Tibial nerve (tissue), 4 donors: ENCODE results near the gene CNTN5. TPM values are rescaled to one million over a fixed set of nuclear protein-coding genes. Genes with fewer than 3 reads are reported as not detected.

ENCODE experiments used
- DNase-seq, 2 donors: peaks; one replicate each; pipeline ENCODE4 v3.0.0-alpha.2; 2019; ENCODE audit warnings: low spot score in 2 of 2
- H3K27ac ChIP-seq, 4 donors: fragments of 200-600 bp; sonication (generic) in 3 of 4; one replicate each; pipeline ENCODE4 v1.5.1; 2017 to 2019; ENCODE audit warnings: mild to moderate bottlenecking in 1 of 4
- H3K27me3 ChIP-seq, 2 donors: fragments of 200-600 bp; sonication (generic) in 1 of 2; one replicate each; pipeline versions ENCODE4 v1.5.1 to v1.6.0; 2017 to 2019
- H3K36me3 ChIP-seq, 3 donors: fragments of 200-600 bp; sonication (generic); one replicate each; pipeline ENCODE4 v1.5.1; 2018 to 2019
- H3K4me1 ChIP-seq, 4 donors: fragments of 200-600 bp; sonication (generic) in 3 of 4; one replicate each; pipeline ENCODE4 v1.5.1; 2017 to 2019
- H3K4me3 ChIP-seq, 4 donors: fragments of 200-600 bp; sonication (generic) in 3 of 4; one replicate each; pipeline ENCODE4 v1.5.1; 2017 to 2019; ENCODE audit warnings: mild to moderate bottlenecking in 1 of 4, moderate library complexity in 1 of 4
- H3K9me3 ChIP-seq, 4 donors: fragments of 200-600 bp; sonication (generic) in 3 of 4; one replicate each; pipeline ENCODE4 v1.5.1; 2017 to 2019
- EP300 ChIP-seq, 2 donors: sonication (generic); formaldehyde crosslinking; IDR thresholded peaks; one replicate each; pipeline ENCODE4 v1.6.1; 2017; ENCODE audit warnings: antibody characterized with exemption in 2 of 2, mild to moderate bottlenecking in 1 of 2
- POLR2A ChIP-seq, 2 donors: fragments of 450-650 bp; IDR thresholded peaks; one replicate each; pipeline ENCODE4 v1.6.1; 2017; ENCODE audit warnings: antibody characterized with exemption in 2 of 2, mild to moderate bottlenecking in 2 of 2, moderate library complexity in 2 of 2
- WGBS, 2 donors: methylation state at CpG; one replicate each; pipeline ENCODE4 v1.1.5; 2018; 5-methylcytosine and 5-hydroxymethylcytosine counted together
- total RNA-seq, 4 donors: library from RNA; depleted of rRNA; stranded (reverse); fragments of >200 nt; gene quantifications; one replicate each; pipeline ENCODE4 v1.1.0, GENCODE V29; 2016
- TF ChIP-seq, protein P1 (sequence below), 5 experiments: fragments of 200-600 bp in 3 of 5; fragments of 450-650 bp in 2 of 5; sonication (generic) in 3 of 5; IDR thresholded peaks; one replicate each; pipeline ENCODE4 v1.5.1; 2016 to 2019; ENCODE audit warnings: antibody characterized with exemption in 5 of 5, mild to moderate bottlenecking in 3 of 5, moderate library complexity in 2 of 5

The CNTN5 gene
- total RNA-seq, 4 donors from 2014 or later, result under 0.01 to 0.22 TPM; not detected in 2

DNA sequence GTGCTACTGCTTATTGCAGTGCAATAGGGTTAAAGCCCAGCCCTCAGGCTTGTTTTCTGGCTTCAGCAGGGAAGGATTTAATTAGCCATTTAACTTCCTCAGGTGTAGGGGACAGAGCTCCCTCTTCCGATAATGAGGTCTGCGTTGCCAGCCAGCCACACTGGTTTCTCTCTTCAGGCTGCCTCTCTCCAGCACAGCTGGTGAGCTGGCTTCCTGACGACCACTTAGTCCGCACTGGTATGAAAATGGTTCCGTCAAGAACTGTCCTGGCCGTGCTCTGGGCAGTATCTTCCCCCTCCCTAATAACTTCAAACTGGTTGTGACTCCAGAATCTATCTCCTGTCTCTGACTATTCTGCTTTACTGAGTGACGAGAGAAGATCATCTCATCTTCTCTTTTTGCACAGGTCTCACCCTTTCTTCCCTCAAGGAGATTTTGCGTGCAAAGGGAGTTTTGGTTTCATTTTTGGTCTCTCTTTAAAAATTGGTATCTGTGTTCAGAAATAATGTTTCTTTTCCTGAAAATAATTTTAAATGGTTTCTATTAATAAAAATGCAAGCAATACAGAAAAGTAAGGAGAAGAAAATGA lies 49.2 kb downstream of the CNTN5 start:
- TF ChIP-seq EP300 (IDR thresholded peaks at IDR 0.05) (no peak), POLR2A (IDR thresholded peaks at IDR 0.05) (no peak)
- TF ChIP-seq, protein P1, sequence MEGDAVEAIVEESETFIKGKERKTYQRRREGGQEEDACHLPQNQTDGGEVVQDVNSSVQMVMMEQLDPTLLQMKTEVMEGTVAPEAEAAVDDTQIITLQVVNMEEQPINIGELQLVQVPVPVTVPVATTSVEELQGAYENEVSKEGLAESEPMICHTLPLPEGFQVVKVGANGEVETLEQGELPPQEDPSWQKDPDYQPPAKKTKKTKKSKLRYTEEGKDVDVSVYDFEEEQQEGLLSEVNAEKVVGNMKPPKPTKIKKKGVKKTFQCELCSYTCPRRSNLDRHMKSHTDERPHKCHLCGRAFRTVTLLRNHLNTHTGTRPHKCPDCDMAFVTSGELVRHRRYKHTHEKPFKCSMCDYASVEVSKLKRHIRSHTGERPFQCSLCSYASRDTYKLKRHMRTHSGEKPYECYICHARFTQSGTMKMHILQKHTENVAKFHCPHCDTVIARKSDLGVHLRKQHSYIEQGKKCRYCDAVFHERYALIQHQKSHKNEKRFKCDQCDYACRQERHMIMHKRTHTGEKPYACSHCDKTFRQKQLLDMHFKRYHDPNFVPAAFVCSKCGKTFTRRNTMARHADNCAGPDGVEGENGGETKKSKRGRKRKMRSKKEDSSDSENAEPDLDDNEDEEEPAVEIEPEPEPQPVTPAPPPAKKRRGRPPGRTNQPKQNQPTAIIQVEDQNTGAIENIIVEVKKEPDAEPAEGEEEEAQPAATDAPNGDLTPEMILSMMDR (IDR thresholded peaks at IDR 0.05), result no peak
- H3K36me3 ChIP-seq, result no peaks in the 10 kb centered on the region
- H3K27ac ChIP-seq, result no peak overlapping the region
- peak overlapping the region; percentile 0 to 46 (median 34) for H3K4me3 ChIP-seq
- peaks cover 0 to 4% (median 0%) of the 10 kb centered on the region in 4 donors for H3K4me1 ChIP-seq
- no peaks in the 10 kb centered on the region for H3K27me3 ChIP-seq
- WGBS, 2 donors, result 3 to 7% methylated on average over 8 of the region's 8 CpGs
- no peak for DNase-seq
- peaks cover 0 to 3% (median 0%) of the 10 kb centered on the region in 4 donors for H3K9me3 ChIP-seq

DNA sequence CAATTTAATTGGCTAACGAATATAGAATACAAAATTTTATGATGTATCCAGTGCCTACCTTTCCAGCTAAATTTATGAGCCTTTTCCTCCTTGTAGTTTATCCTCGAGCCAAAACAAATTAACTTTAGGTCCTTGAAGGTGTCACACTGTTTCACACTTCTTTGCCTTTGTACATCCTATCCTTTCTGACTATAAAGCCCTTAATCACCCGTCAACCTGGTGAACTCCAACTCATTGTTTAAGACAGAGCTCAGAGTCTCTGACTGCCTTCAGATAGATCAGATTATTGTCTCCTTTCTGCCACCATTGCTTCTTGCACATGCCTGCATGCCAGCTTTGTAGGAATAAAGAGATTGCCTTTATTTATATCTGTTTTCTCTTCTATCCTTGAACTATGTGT lies 58.8 kb downstream of the CNTN5 start:
- 63 to 69% methylated on average over 3 of the region's 3 CpGs for WGBS, 2 donors
- no peak overlapping the region for H3K27ac ChIP-seq
- DNase-seq, result no peak
- H3K27me3 ChIP-seq, result no peaks in the 10 kb centered on the region
- TF ChIP-seq EP300 (IDR thresholded peaks at IDR 0.05) (no peak), POLR2A (IDR thresholded peaks at IDR 0.05) (no peak)
- TF ChIP-seq, protein P1 (IDR thresholded peaks at IDR 0.05), result no peak
- H3K9me3 ChIP-seq, result no peaks in the 10 kb centered on the region
- no peaks in the 10 kb centered on the region for H3K36me3 ChIP-seq
- no peaks in the 10 kb centered on the region for H3K4me1 ChIP-seq
- no peak overlapping the region for H3K4me3 ChIP-seq

DNA sequence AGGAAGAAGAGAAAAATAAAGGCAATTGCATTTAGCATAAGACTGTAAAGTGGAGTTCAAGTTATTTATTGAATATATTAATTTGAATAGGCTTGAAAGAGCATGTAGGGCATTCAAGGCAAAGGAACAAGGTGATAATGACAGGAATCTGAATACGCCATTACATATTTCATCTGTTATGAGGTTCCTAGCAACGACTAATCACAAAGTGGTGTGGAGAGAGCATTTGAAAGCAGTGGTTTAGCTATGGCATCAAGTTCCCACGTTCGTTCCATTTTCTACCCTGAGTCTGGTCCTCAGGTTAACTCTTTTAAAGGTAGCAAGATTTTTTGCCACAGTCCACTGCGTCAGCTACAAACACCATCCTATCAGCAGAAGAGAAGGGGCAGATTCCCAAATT lies 59.4 kb downstream of the CNTN5 start:
- 87 to 88% methylated on average over 5 of the region's 5 CpGs for WGBS, 2 donors
- Histone ChIP-seq H3K9me3 (no peaks in the 10 kb centered on the region), H3K4me1 (no peaks in the 10 kb centered on the region)

DNA sequence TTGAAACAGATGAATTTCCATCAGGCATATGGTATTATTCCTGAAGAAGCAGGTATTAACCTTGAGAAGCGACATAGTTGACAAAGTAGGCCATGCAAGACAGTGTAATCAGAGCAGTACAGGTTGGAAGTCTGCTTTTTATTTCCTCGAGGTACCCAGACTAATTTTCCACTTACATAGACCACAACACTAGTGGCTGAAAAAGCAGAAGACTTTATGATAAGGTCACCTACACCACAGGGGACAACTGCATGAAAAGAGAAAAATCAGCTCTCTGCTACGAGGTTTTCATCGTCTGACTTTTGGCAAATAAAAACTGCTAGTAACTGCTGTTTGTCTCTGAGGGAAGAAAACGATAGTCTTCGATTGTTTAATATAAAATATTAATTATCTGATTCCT lies 77.5 kb downstream of the CNTN5 start:
- Histone ChIP-seq H3K36me3 (no peaks in the 10 kb centered on the region), H3K9me3 (no peaks in the 10 kb centered on the region), H3K27ac (no peak overlapping the region), H3K4me3 (no peak overlapping the region), H3K4me1 (no peaks in the 10 kb centered on the region), H3K27me3 (no peaks in the 10 kb centered on the region)
- 83 to 89% methylated on average over 6 of the region's 6 CpGs for WGBS, 2 donors
- no peak for DNase-seq
- TF ChIP-seq POLR2A (IDR thresholded peaks at IDR 0.05) (no peak), EP300 (IDR thresholded peaks at IDR 0.05) (no peak)
- TF ChIP-seq, protein P1 (IDR thresholded peaks at IDR 0.05), result no peak

More for the DNA sequence above, 59.4 kb downstream of the CNTN5 start:
- Histone ChIP-seq H3K4me3 (no peak overlapping the region), H3K27me3 (no peaks in the 10 kb centered on the region), H3K27ac (no peak overlapping the region), H3K36me3 (no peaks in the 10 kb centered on the region)
- no peak for DNase-seq
- TF ChIP-seq, protein P1 (IDR thresholded peaks at IDR 0.05), result no peak
- TF ChIP-seq EP300 (IDR thresholded peaks at IDR 0.05) (no peak), POLR2A (IDR thresholded peaks at IDR 0.05) (no peak)

DNA sequence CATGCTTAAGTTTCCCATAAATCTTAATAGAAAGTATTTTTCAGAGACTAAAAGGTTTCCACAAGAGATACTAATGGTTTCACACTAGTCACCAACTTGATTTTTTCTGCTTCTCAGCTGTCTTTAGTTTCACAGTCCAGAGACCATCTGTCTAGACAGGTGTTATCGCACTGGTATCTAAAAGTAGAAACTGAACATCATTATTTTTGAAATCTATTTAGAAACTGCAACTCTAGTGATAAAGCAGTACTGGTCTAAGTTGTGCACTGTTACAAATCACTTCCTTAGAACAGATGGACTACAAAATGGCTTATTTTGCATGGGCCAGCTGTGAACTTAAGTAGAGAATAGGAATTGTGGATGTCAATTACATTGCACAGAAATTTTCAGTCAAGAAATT lies 78.0 kb downstream of the CNTN5 start:
- H3K27ac ChIP-seq, result no peak overlapping the region
- H3K4me1 ChIP-seq, result no peaks in the 10 kb centered on the region
- H3K9me3 ChIP-seq, result no peaks in the 10 kb centered on the region
- H3K4me3 ChIP-seq, result no peak overlapping the region
- TF ChIP-seq, protein P1 (IDR thresholded peaks at IDR 0.05), result no peak
- TF ChIP-seq EP300 (IDR thresholded peaks at IDR 0.05) (no peak), POLR2A (IDR thresholded peaks at IDR 0.05) (no peak)
- H3K36me3 ChIP-seq, result no peaks in the 10 kb centered on the region
- 88 to 95% methylated on average over 1 of the region's 1 CpG for WGBS, 2 donors
- no peaks in the 10 kb centered on the region for H3K27me3 ChIP-seq
- DNase-seq, result no peak
